ENCODE results near the gene OLFM4. TPM values are rescaled to one million over a fixed set of nuclear protein-coding genes. Genes with fewer than 3 reads are reported as not detected.

Gene OLFM4
- total and polyA plus RNA-seq, 2 of the 8 experiments (the other 6 are each of a cell fraction or from before 2014, with no cell fraction given), result not detected

- Histone ChIP-seq H3K23me2 (ENCODE audit: low read depth, low read length) (no peaks in the 10 kb centered on the region; the same call in 1 of the 2 replicates), H2BK120ac (replicated peaks; ENCODE audit: low read depth, low read length) (no peak overlapping the region), H4K5ac (ENCODE audit: insufficient read length, low read depth, low read length) (no peak overlapping the region), H3K27ac (ENCODE audit: low read depth, low read length) (no peak overlapping the region), H3K4ac (replicated peaks; ENCODE audit: insufficient read length, low read depth, low read length) (no peak overlapping the region), H3K9me3 (ENCODE audit: insufficient read depth in 2 of 2, low read depth in 1 of 2, low read length in 1 of 2) (no peaks in the 10 kb centered on the region), H3K4me1 (replicated peaks in 1 of 4; ENCODE audit: control insufficient read depth in 3 of 4, insufficient read depth in 4 of 4, low read length in 3 of 4) (no peaks in the 10 kb centered on the region), H2BK20ac (ENCODE audit: low read length) (no peak overlapping the region), H3K4me3 (ENCODE audit: extremely low read depth in 1 of 4, insufficient read depth in 2 of 4, low read depth in 3 of 4, low read length in 4 of 4) (no peak overlapping the region), H3K79me2 (ENCODE audit: control insufficient read depth in 1 of 2, insufficient read depth in 2 of 2, low read length in 2 of 2) (no peaks in the 10 kb centered on the region), H3K56ac (replicated peaks; ENCODE audit: insufficient read length, low read depth, low read length) (no peak overlapping the region), H2BK5ac (ENCODE audit: low read depth, low read length) (no peak overlapping the region), H2BK12ac (ENCODE audit: low read depth, low read length) (no peak overlapping the region), H4K20me1 (replicated peaks in 1 of 2; ENCODE audit: control insufficient read depth in 1 of 2, insufficient read depth in 2 of 2, low read length in 2 of 2) (no peaks in the 10 kb centered on the region), H3K79me1 (ENCODE audit: low read depth, low read length) (no peaks in the 10 kb centered on the region), H4K91ac (replicated peaks; ENCODE audit: insufficient read length, low read length) (no peak overlapping the region), H3K27me3 (replicated peaks in 1 of 4; ENCODE audit: control insufficient read depth in 3 of 4, extremely low read depth in 1 of 4, insufficient read depth in 3 of 4, low read length in 3 of 4) (no peaks in the 10 kb centered on the region), H3K23ac (ENCODE audit: insufficient read length) (no peak overlapping the region), H3K36me3 (ENCODE audit: control insufficient read depth in 2 of 4, insufficient read depth in 4 of 4, low read length in 3 of 4) (no peaks in the 10 kb centered on the region), H4K8ac (ENCODE audit: extremely low read depth, insufficient read depth, low read length) (no peak overlapping the region), H2BK15ac (ENCODE audit: low read length) (no peak overlapping the region), H3K18ac (ENCODE audit: extremely low read depth, low read length) (no peak overlapping the region), H2AFZ (ENCODE audit: low read length) (no peak overlapping the region), H3K9ac (replicated peaks in 1 of 4; ENCODE audit: extremely low read depth in 1 of 4, low read depth in 3 of 4, low read length in 3 of 4) (no peak overlapping the region), H3K14ac (ENCODE audit: insufficient read length) (no peak overlapping the region), H3K4me2 (ENCODE audit: insufficient read depth in 1 of 2, low read depth in 2 of 2, low read length in 2 of 2) (no peak overlapping the region), H2AK5ac (ENCODE audit: low read depth, low read length) (no peak overlapping the region)
- DNase-seq (ENCODE audit: low read depth in 1 of 2, low spot score in 2 of 2), result no peak
- no peak for FAIRE-seq
- ChIA-PET POLR2A (ENCODE audit: partially characterized antibody) (no interaction called here), CTCF (ENCODE audit: partially characterized antibody) (no interaction called here)
- no peak for TF ChIP-seq SAP30 (IDR thresholded peaks at IDR 0.05; ENCODE audit: insufficient read depth, insufficient replicate concordance, low read length)
- no peak for TF ChIP-seq TBP (IDR thresholded peaks at IDR 0.05; ENCODE audit: low read depth, low read length)
- TF ChIP-seq NRF1 (IDR thresholded peaks at IDR 0.05; ENCODE audit: low read depth, low read length), result no peak
- no peak for TF ChIP-seq SIN3A (conservative IDR thresholded peaks at IDR 0.05 in 1 of 2, IDR thresholded peaks at IDR 0.05 in 1 of 2; ENCODE audit: low read depth in 1 of 2, low read length in 2 of 2)
- no peak for TF ChIP-seq ASH2L (IDR thresholded peaks at IDR 0.05; ENCODE audit: low read length)
- no peak for TF ChIP-seq POU5F1 (IDR thresholded peaks at IDR 0.05; ENCODE audit: low read depth, low read length)
- TF ChIP-seq SP1 (IDR thresholded peaks at IDR 0.05; ENCODE audit: low read depth, low read length), result no peak
- no peak for TF ChIP-seq TAF7 (optimal IDR thresholded peaks at IDR 0.05; ENCODE audit: borderline replicate concordance, low read depth, low read length)
- TF ChIP-seq CBX8 (IDR thresholded peaks at IDR 0.05; ENCODE audit: borderline replicate concordance, low read depth, low read length), result no peak
- no peak for TF ChIP-seq PHF8 (conservative IDR thresholded peaks at IDR 0.05; ENCODE audit: low read depth, low read length)
- TF ChIP-seq EGR1 (IDR thresholded peaks at IDR 0.05; ENCODE audit: borderline replicate concordance, low read depth, low read length), result no peak
- no peak for TF ChIP-seq HDAC2 (IDR thresholded peaks at IDR 0.05; ENCODE audit: borderline replicate concordance in 1 of 2, low read depth in 2 of 2, low read length in 2 of 2)
- no peak for TF ChIP-seq RXRA (IDR thresholded peaks at IDR 0.05; ENCODE audit: insufficient read depth, low read depth, low read length)
- TF ChIP-seq SP2 (IDR thresholded peaks at IDR 0.05; ENCODE audit: low read length), result no peak
- no peak for TF ChIP-seq FOSL1 (IDR thresholded peaks at IDR 0.05; ENCODE audit: insufficient read depth, low read depth, low read length)
- TF ChIP-seq EP300 (IDR thresholded peaks at IDR 0.05; ENCODE audit: borderline replicate concordance in 1 of 2, low read depth in 2 of 2, low read length in 2 of 2), result no peak
Observed at GRCh38 chr13:53098455-53098854, 69.8 kb downstream of the OLFM4 start.
